Astrocyte (in vitro differentiated cells and primary cell): ENCODE results near the gene KIF1A. TPM values are rescaled to one million over a fixed set of nuclear protein-coding genes. Genes with fewer than 3 reads are reported as not detected.

Source experiments
- DNase-seq: peaks from one replicate; pipeline ENCODE4 v3.0.0-alpha.2; 2010; ENCODE audit warnings: low read depth
- FAIRE-seq: peaks from 2 replicates; lab custom pipeline; 2011; peaks lifted over from hg19 to GRCh38; lab: Jason Lieb, UNC
- H2AFZ ChIP-seq: 2 replicates; pipeline ENCODE4 v1.6.0; 2012; ENCODE audit warnings: low read depth, low read length, inconsistent platforms
- H3K27ac ChIP-seq: 2 replicates; pipeline ENCODE4 v1.5.1; 2011; ENCODE audit warnings: low read depth, low read length, inconsistent platforms
- H3K27me3 ChIP-seq: 2 replicates; pipeline ENCODE4 v1.6.0; 2011; ENCODE audit warnings: low read length, inconsistent platforms; ENCODE audit not compliant: insufficient read depth
- H3K36me3 ChIP-seq: 2 replicates; pipeline ENCODE4 v1.5.1; 2011; ENCODE audit warnings: low read length, inconsistent platforms; ENCODE audit not compliant: insufficient read depth
- H3K4me1 ChIP-seq: 2 replicates; pipeline ENCODE4 v1.5.1; 2011; ENCODE audit warnings: low read length, inconsistent platforms; ENCODE audit not compliant: insufficient read depth
- H3K4me2 ChIP-seq: 2 replicates; pipeline ENCODE4 v1.6.0; 2012; ENCODE audit warnings: low read length, inconsistent platforms
- H3K4me3 ChIP-seq: 2 replicates; pipeline ENCODE4 v1.5.1; 2011; ENCODE audit warnings: low read depth, mild to moderate bottlenecking, low read length, inconsistent platforms; ENCODE audit not compliant: insufficient read depth
- H3K79me2 ChIP-seq: 2 replicates; pipeline ENCODE4 v1.6.0; 2012; ENCODE audit warnings: mild to moderate bottlenecking, low read length, inconsistent platforms; ENCODE audit not compliant: insufficient read depth
- H3K9ac ChIP-seq: 2 replicates; pipeline ENCODE4 v1.6.0; 2012; ENCODE audit warnings: mild to moderate bottlenecking, low read length, inconsistent platforms
- H3K9me3 ChIP-seq: 2 replicates; pipeline ENCODE4 v1.5.1; 2012; ENCODE audit warnings: low read depth, mild to moderate bottlenecking, low read length, inconsistent platforms; ENCODE audit not compliant: insufficient read depth
- H4K20me1 ChIP-seq: 2 replicates; pipeline ENCODE4 v1.6.0; 2012; ENCODE audit warnings: low read length, inconsistent platforms; ENCODE audit not compliant: insufficient read depth
- H3K27ac Mint-ChIP-seq: one replicate; pipeline ENCODE4 v1.8.0; 2021; ENCODE audit warnings: mild to moderate bottlenecking, mixed read lengths; ENCODE audit not compliant: unreplicated experiment
- H3K27me3 Mint-ChIP-seq: one replicate; pipeline ENCODE4 v1.8.0; 2021; ENCODE audit warnings: low read depth, mixed read lengths; ENCODE audit not compliant: unreplicated experiment
- H3K36me3 Mint-ChIP-seq: one replicate; pipeline ENCODE4 v1.8.0; 2021; ENCODE audit warnings: low read depth, mixed read lengths; ENCODE audit not compliant: unreplicated experiment
- H3K4me1 Mint-ChIP-seq: one replicate; pipeline ENCODE4 v1.8.0; 2021; ENCODE audit warnings: low read depth, mixed read lengths; ENCODE audit not compliant: unreplicated experiment
- H3K4me3 Mint-ChIP-seq: one replicate; pipeline ENCODE4 v1.8.0; 2021; ENCODE audit warnings: mild to moderate bottlenecking, moderate library complexity, mixed read lengths; ENCODE audit not compliant: unreplicated experiment
- H3K9me3 Mint-ChIP-seq: one replicate; pipeline ENCODE4 v1.8.0; 2021; ENCODE audit warnings: mild to moderate bottlenecking, mixed read lengths; ENCODE audit not compliant: unreplicated experiment
- EZH2 ChIP-seq: IDR thresholded peaks from 2 replicates; pipeline ENCODE4 v1.6.1; 2012; ENCODE audit warnings: mild to moderate bottlenecking, low read length, inconsistent platforms; ENCODE audit not compliant: insufficient read depth
- total RNA-seq: library from RNA; stranded (reverse); gene quantifications from 2 replicates; pipeline ENCODE4 v1.2.1, GENCODE V29; 2021
- TF ChIP-seq, protein P1 (sequence below): IDR thresholded peaks from 2 replicates; pipeline ENCODE4 v1.5.1; 2011; ENCODE audit warnings: low read depth, mild to moderate bottlenecking, inconsistent platforms, low read length, moderate library complexity; ENCODE audit not compliant: insufficient read depth

The KIF1A gene
- total RNA-seq, 1 donor from 2014 or later, result 51.2 TPM

DNA sequence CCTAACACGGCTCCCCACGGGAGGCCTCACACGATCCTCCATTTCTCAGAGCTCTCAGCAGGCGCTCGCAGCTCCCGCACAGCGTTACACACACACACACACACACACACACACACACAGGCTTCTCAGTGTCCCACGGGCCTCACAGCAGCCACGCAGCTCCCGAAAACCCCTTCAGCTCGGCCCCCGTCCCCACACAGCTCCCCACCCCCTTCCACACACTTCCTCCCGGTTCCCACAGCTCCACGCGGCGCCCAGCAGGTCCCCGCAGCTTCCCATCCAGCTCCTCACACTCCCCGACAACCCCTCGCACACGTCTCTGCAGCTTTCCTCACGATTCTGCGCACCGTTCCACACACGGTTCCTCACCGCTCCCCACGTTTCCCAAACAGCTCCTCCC is 41.6 kb downstream of the KIF1A start:
- no peaks in the 10 kb centered on the region for H3K4me1 Mint-ChIP-seq
- H3K27ac Mint-ChIP-seq, result no peak overlapping the region
- H3K27ac ChIP-seq, result no peak overlapping the region
- no peaks in the 10 kb centered on the region for H3K79me2 ChIP-seq
- H3K4me1 ChIP-seq, result no peaks in the 10 kb centered on the region
- no peak overlapping the region for H3K9ac ChIP-seq
- no peak overlapping the region for H3K4me3 ChIP-seq
- H3K9me3 ChIP-seq, result no peaks in the 10 kb centered on the region
- no peaks in the 10 kb centered on the region for H3K9me3 Mint-ChIP-seq
- H3K27me3 Mint-ChIP-seq, result peaks cover 4% of the 10 kb centered on the region
- FAIRE-seq (no peak), DNase-seq (no peak)
- no peaks in the 10 kb centered on the region for H3K36me3 Mint-ChIP-seq
- H4K20me1 ChIP-seq, result no peaks in the 10 kb centered on the region
- H2AFZ ChIP-seq, result no peak overlapping the region
- TF ChIP-seq, protein P1, sequence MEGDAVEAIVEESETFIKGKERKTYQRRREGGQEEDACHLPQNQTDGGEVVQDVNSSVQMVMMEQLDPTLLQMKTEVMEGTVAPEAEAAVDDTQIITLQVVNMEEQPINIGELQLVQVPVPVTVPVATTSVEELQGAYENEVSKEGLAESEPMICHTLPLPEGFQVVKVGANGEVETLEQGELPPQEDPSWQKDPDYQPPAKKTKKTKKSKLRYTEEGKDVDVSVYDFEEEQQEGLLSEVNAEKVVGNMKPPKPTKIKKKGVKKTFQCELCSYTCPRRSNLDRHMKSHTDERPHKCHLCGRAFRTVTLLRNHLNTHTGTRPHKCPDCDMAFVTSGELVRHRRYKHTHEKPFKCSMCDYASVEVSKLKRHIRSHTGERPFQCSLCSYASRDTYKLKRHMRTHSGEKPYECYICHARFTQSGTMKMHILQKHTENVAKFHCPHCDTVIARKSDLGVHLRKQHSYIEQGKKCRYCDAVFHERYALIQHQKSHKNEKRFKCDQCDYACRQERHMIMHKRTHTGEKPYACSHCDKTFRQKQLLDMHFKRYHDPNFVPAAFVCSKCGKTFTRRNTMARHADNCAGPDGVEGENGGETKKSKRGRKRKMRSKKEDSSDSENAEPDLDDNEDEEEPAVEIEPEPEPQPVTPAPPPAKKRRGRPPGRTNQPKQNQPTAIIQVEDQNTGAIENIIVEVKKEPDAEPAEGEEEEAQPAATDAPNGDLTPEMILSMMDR, result no peak
- no peak for TF ChIP-seq EZH2
- H3K4me2 ChIP-seq, result no peak overlapping the region
- H3K36me3 ChIP-seq, result no peaks in the 10 kb centered on the region
- no peak overlapping the region for H3K4me3 Mint-ChIP-seq
- H3K27me3 ChIP-seq, result no peaks in the 10 kb centered on the region

DNA sequence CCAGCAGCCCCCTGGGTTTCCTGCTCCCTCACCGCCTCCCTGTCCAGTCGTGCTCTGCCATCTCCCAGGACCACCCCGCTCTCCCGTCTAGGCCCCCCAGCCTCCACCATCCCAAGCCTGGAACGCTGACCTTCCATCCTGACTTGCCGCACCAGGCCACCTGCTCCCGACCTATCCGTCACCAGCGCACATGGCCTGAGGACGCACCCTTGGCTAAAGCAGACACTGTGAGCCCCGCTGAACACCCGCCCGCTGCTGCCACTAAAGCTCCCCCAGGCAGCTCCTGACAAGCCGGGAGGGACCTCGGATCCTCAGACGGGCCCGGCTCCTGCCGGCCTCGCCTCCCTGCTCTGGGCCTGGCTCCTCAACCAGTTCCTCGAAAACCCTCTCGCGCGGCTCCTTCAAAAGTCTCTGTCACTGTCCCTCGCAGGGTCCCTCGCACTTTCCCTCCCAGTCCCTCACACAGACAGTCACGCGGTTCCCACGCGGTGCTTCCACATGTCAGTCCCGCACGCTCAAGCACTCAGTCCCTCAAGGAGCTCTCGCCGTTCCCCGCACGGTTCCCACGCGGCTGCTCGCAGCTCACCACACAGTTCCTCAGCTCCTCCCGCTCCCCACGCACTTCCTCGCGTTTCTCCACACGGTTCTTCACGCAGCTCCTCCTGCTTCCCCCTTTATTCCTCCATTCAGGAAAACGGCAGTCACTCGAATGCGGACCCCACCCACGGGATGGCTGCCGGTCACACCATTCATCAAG is 42.4 kb downstream of the KIF1A start:
- no peak overlapping the region for H3K4me2 ChIP-seq
- no peak overlapping the region for H3K27ac Mint-ChIP-seq
- H3K27me3 Mint-ChIP-seq, result peaks cover 4% of the 10 kb centered on the region

More for the DNA sequence above, 42.4 kb downstream of the KIF1A start:
- H3K4me1 ChIP-seq, result no peaks in the 10 kb centered on the region
- TF ChIP-seq EZH2, result no peak
- TF ChIP-seq, protein P1, result no peak
- Mint-ChIP-seq H3K4me3 (no peak overlapping the region), H3K36me3 (no peaks in the 10 kb centered on the region), H3K9me3 (no peaks in the 10 kb centered on the region), H3K4me1 (no peaks in the 10 kb centered on the region)
- FAIRE-seq (no peak), DNase-seq (no peak)
- no peak overlapping the region for H2AFZ ChIP-seq
- no peaks in the 10 kb centered on the region for H3K9me3 ChIP-seq
- H3K79me2 ChIP-seq, result no peaks in the 10 kb centered on the region
- H3K36me3 ChIP-seq, result no peaks in the 10 kb centered on the region
- H3K27ac ChIP-seq, result no peak overlapping the region
- no peak overlapping the region for H3K4me3 ChIP-seq
- H3K27me3 ChIP-seq, result no peaks in the 10 kb centered on the region
- no peaks in the 10 kb centered on the region for H4K20me1 ChIP-seq
- no peak overlapping the region for H3K9ac ChIP-seq
